NCI-H82 treated with DMSO at 0.1 percent for 48 hours (cell line): ENCODE measurements around the gene RIMKLB.
"Not testable (repeated sequence)": the region's sequence is repeated elsewhere in the genome, so short reads cannot be mapped to it uniquely, and the experiment has no call there.

Source experiments
- DNase-seq: peaks from one replicate; lab custom pipeline; 2025; ENCODE audit not compliant: unreplicated experiment; lab: John Stamatoyannopoulos, UW

Gene RIMKLB

DNA sequence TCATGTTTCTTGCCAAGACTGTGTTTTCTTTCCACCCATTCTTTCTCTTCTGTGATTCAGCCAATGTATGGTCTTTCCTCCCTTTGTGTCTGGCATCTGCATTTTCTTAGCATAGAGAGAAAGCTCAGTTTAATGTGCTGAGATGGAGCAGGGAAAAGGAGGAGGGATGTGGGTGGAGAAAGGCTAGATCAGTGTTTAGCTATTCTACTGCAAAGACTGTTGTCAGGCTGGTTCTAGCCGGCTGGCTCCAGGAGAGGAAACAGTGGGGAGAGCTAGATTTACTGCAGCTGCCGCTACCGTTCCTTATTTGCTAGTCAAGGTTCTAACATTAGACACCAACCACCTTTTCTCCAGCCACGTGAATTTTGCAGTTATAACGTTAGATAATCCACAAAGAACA lies 5.2 kb upstream of the RIMKLB start:
- no peak for DNase-seq

DNA sequence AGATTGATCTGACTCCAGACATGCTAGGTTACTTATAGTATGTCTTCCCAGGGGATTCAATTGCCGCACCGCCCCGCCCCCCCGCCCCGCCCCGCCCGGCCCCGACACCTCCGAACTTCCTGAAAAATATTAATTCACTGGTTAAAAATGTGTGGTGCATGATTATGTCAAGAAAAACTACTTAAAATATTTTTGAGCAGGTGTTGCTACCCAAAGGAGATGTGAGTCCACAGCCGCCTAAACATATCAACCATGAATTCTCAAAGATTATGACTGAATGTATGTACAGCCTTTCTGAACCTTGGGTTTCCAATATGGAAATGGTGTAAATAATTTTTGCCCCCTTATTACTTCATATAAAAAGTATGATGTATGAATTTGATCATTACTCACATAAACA lies 2.7 kb upstream of the RIMKLB start:
- DNase-seq: no peak

DNA sequence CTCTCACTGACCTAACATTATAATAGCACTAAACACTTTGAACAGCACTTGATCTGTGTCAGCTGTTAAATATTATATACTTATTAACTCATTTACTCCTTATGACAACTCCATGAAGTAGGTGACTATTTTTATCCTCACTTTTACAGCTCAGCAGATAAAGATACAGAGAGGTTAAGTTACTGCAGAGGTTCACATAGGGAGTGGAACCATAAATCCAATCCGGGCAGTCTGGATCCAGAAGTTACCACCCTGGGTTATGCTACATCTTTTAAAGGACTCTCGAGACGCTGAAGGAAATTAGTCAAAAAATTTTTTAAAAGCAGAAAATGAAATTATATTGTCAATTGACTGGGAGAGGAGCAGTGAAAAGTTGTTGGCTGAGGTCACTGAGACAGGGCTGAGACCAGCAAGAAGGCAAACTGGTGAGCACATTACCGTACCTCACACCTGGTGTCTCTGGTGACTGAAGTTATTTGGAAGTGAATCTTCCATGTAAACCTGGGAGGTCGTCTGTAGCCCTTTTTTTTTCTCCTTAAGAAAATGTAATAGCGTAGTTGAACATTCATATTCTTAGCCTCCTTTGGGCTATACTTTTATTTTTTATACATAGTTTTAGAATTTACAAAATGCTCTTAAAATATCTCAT lies 1.2 kb upstream of the RIMKLB start:
- DNase-seq: no peak

GRCh38 chr12:8697120-8697475 lies 693 bp upstream of the RIMKLB start:
- DNase-seq: no peak

DNA sequence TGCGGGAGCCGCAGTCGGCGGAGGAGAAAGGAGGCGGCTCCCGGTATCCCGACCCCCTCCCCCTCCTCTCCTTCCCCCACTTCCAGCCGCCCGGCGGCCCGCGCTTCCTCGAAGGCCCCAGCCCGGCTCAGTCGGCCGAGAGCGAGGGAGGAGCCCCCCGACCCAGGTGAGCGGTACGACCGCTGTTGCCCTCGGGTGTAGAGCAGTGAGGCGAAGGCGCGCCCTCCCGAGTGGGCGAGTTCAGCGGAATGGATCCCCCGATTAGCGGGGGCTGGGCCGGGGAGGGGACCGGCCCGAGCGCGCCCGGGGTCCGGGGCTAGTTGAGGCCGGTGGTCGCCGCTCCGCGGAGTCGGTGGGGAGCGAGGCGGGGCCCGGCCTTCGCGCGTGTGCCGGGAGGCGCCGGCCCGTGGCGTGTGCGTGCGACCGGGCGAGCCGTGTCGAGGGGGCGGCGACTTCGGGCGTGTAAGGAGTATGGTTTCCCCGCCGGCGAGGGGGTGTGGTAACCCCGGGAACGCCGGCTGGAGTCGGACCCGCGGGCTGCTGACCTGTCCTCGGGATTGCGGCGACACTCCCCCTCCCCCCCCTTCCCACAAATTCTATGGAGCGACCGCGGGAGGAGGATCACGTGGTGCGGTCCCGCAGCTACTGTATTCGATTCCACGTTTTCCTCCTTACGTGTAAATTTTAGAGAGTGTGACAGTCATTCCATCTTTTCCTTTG lies 501 bp downstream of the RIMKLB start:
- DNase-seq: no peak

DNA sequence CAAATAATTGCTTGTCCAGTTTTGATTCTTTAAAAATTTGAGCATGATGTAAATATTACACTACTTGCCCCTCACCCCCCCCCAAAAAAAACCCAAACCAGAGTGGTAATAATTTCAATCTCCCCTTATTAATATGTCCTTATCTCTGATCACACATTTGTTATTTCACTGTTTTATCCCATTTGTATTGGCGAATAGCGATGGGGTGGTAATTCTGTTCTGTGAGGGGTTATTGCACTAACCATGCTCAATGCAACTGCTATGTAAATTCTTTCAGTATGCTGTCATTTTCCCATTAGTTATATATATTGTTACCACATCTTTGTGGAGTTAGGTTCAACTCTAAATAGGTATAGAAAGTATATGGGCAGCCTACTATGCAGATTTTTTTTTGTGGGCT lies 1.1 kb downstream of the RIMKLB start:
- no peak for DNase-seq

- no peak for DNase-seq
Measured at GRCh38 chr12:8699714-8700113, 1.9 kb downstream of the RIMKLB start.

DNA sequence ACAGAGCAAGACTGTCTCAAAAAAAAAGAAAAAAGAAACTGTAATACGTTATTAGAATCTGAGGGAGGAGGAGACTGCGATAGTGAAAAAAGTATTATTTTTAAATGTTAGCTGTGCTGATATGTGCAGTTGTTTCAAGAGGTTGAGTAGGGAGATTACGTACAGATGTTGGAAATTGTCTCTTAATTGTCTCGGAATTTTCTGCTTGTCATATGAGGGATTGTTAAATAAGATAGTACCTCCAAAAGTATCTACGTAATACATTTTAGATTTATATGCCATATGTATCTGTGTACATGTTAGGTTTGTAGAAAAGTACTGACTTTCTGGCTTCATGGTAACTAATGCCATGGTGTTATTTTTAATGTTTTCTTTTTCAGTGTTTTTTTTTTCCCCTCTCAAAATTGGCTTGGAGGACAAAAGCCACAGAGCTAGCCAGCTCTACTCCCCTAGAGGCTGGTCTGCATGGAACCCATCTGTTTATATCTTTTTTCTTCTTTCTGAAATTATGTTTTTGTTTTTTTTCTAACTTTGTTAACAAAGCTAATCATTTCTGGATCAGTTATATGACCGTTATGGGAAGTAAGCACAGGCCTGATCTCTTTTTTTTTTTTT lies 3.4 kb downstream of the RIMKLB start:
- DNase-seq: no peak

GRCh38 chr12:8702159-8702558 lies 4.4 kb downstream of the RIMKLB start:
- DNase-seq: no peak

GRCh38 chr12:8709124-8709830 lies 11.5 kb downstream of the RIMKLB start:
- DNase-seq: no peak

GRCh38 chr12:8712572-8712971 lies 14.8 kb downstream of the RIMKLB start:
- DNase-seq: no peak

- DNase-seq: no peak
Measured at GRCh38 chr12:8722286-8722800, 24.6 kb downstream of the RIMKLB start.

- DNase-seq: no peak
Measured at GRCh38 chr12:8734873-8735381, 37.1 kb downstream of the RIMKLB start.

DNA sequence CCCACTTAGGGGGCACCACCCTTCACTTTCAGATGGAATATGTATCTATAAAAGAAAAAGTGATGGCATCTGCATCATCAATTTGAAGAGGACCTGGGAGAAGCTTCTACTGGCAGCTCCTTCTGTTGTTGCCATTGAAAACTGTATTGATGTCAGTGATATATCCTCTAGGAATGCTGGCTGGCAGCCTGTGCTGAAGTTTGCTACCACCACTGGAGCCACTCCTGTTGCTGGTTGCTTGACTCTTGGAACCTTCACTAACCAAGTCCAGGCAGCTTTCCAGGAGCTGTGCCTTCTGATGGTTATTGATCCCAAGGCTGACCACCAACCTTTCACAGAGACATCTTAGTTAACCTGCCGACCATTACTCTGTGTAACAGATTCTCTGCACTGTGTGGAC lies 44.7 kb downstream of the RIMKLB start:
- no peak for DNase-seq

DNA sequence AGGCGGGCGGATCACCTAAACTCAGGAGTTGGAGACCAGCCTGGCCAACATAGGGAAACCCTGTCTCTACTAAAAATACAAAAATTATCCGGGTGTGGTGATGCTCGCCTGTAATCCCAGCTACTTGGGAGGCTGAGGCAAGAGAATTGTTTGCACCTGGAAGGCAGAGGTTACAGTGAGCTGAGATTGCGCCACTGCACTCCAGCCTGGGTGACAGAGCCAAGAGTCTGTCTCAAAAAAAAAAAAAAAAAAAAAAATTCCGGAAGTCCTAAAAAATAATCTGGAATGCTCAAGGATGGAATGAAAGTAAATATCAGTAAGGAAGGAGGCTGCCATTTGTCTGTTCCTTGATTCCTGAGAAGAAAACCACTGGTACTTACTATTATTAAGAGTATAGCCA lies 45.3 kb downstream of the RIMKLB start:
- not testable (repeated sequence) for DNase-seq

GRCh38 chr12:8745631-8746030 lies 47.8 kb downstream of the RIMKLB start:
- DNase-seq: not testable (repeated sequence)

DNA sequence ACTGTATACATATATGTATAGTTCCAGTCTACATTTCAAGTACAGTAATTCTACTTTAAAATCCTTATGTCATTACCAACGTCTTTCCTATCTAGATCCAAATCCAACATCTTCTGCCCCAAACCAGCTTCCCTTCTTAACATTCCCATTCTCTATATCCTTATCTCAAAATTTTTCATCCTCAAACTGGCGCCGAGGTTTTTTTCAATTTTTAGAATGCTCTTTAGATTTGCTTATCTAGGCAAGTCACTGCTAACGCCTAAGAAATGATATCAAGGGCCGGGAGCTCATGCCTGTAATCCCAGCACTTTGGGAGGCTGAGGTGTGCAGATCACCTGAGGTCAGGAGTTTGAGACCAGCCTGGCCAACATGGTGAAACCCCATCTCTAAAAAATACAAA lies 48.3 kb downstream of the RIMKLB start:
- DNase-seq: no peak

GRCh38 chr12:8760076-8760475 lies 62.3 kb downstream of the RIMKLB start:
- DNase-seq: not testable (repeated sequence)

DNA sequence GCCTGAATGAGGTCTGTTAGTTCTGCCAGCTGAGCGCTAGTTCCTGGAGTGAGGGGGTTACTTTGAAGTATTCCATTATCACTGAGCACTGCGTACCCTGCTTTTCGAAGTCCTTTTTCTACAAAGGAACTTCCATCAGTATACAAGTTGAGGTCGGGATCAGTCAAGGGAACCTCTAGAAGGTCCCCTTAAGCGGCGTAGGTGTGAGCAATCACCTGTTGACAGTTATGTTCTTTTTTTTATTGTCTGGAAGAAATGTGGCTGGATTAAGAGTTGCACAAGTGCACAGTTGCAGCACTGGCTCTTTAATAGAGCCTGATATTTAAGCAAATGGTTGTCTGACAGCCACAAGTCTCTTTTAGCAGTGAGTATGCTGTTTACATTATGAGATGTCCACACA lies 64.9 kb downstream of the RIMKLB start:
- DNase-seq: not testable (repeated sequence)

- not testable (repeated sequence) for DNase-seq
Measured at GRCh38 chr12:8766121-8766520, 68.3 kb downstream of the RIMKLB start.

GRCh38 chr12:8770499-8770898 lies 72.7 kb downstream of the RIMKLB start:
- DNase-seq: no peak
